8988T (cell line): Measurements from ENCODE around the gene HYPK.
"Not testable (repeated sequence)": the region's sequence is repeated elsewhere in the genome, so short reads cannot be mapped to it uniquely, and the experiment has no call there.

Experiments
- DNase-seq: peaks from one replicate; pipeline ENCODE4 v3.0.0; 2011

The HYPK gene

DNA sequence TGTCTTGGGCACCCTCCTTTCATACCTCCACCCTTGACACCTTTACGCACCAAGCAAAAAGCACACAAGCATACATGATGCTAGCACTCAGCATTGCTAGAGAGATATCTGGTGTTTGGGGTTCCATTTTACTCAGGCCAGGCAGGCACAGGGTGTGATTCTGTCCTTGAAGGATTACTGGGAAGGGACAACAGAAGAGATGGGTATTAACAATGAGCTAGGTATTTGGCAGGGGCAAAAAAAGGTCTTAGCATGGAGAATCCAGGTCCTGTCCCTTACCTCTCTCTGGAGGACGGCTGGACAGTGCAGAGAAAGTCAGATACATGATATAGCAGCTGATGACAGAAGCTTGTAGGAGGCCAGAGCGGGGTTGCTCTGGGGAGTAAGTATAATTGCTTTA is 3.8 kb upstream of the HYPK start:
- DNase-seq, result no peak

DNA sequence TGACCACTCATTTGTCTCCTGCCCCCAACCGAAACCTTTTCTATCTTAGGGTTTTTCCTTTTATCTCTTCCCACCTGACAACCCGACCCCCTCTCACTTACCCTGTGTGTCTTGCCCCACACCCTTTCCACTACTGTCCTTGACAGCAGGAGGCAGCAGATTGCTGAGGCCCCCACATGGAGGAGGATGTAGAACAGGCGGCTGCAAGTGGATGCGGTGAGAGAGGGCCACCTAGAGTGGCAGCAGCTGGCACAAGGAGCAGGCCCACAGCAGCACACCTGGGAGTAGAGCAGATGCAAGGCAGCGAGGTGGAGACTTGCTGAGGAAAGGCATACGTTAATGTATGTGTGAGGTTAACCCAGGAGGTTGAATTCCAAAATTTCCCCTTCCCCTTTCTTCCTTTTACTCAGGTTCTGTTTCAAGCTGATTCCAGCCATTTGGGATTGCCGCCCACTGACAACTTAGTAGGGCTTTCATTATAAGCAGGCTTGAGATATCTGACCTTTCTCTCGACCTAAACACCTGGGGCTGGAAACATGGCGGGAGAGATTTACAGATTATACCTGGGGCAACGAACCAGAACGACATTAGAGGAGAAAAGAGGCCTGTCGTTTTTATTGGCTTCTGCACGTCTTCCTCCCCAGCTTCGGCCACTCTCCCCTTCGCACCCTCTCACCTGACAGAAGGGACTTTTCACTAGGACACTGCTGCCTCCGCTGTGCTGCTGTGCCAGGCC is 1.0 kb upstream of the HYPK start:
- no peak for DNase-seq

- no peak for DNase-seq
Observed at GRCh38 chr15:43799945-43800285, 484 bp upstream of the HYPK start, which contains the start of gene SERINC4. Gene SERINC4 (minus strand): TSS chr15:43800220. CDS start chr15:43799986, 234 bp downstream.

- DNase-seq, result not testable (repeated sequence)
Observed at GRCh38 chr15:43802676-43803075, 2.3 kb downstream of the HYPK start.

DNA sequence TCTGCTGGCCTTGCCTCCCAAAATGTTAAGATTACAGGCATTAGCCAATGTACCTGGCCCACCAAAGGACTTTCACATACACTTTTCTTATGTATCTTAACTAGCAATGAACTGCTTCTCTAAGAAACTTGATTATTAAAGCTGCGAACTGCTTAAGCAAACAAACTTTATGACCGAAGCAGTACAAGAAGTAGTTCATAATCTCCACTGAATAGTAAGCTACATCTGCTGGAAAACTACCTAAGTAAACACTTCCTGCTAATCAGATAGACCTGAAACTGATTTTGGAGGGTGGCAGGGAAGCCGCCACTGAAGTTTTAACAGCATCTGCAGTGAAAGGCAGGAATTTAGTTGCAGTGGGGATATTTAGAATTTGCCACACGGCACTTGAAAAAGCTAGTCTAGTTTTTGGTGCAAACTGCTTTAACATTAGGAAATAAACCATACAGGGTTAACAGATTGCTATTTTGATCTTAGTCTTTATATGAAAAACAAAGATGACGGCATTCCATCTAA is 8.1 kb downstream of the HYPK start:
- no peak for DNase-seq

DNA sequence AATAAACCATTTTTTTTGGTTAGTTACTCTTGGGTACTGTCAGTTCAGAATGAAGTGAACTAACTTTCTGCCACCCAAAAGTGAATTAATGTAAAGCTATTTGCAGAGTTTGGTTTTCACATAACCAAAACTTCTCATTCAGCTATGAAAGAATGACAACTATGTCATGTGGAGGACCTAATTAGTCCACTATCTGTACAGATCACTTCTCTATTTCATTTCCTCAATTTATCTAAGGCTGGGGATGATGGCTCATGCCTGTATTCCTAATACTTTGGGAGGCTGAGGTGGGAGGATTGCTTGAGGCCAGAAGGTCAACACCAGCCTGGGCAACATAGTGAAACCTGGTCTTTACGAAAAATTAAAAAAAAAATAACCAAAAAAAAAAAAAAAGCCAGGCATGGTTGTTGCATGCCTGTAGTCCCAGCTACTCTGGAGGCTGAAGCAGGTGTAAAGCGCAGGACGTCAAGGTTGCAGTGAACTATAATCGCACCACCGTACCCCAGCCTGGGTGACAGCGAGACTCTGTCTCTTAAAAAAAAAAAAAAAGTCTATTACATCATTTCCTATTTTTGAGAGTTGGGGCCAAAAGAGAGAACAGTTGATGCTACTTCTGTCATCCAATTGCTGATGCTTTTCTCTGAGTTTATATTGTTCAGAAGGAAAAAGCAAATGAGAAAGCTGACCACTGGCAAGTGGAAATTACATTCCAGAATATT is 8.7 kb downstream of the HYPK start:
- DNase-seq, result no peak

DNA sequence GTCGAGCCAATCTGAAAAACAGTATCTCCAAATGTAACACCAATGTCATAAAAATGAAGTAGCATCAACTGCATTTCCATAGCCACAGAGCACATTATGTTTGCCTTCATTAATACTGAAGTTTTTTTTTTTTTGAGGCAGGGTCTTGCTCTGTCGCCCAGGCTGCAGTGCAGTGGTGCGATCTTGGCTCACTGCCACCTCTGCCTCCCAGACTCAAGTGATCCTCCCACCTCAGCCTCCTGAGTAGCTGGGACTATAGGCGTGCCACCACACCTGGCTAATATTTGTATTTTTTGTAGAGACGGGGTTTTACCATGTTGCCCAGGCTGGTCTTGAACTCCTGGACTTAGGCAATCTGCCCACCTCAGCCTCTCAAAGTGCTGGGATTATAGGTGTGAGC is 14.7 kb downstream of the HYPK start:
- not testable (repeated sequence) for DNase-seq

GRCh38 chr15:43821505-43821904 is 21.1 kb downstream of the HYPK start:
- no peak for DNase-seq

DNA sequence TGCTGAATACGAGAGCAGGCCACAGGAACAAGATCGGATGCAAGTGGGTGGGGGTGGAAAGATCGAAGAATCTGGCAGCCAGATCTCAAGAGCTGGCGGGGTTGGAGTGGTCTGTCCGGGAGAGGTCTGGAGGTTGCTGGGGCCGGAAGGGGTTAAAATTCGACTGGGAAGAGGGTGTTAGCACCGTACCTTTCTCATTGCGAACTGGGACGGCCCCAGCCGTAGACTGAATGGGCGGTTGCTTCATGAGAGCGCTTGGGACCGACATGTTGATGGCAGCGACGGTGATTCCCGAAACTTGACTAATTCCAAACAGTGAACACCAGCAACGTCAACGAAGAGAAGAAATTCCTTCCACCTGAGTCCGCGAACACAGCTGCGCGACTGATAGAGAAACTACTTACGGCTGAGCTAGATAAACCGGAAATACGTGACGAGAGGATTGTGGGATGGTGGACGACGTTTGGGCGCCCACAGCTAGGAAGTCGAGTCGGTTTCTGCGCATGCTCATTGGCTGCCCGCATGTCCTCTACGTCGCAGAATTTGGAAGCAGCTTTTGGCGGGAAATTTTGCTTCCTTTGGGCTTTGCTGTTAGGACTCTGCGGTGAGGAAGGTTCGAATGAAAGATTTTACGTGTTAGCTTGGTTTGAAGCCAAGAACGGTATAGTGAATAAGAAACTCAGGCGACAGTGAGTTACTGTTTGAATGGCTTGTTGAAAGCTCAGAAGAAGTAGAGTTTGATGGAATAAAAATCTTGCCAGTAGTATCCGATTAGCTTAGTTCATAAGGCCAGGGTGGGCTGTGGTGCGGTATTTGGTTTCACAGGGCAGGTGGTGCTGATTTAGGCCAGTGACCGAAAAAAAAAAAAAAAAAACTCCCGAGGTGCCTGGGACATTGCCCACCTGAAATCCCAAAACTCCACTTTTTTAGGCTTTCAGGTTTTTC is 24.2 kb downstream of the HYPK start, which contains the start of gene MFAP1:
Gene MFAP1, minus strand, starts transcription at position 389 of the 945 bp plus-strand sequence. Its CDS starts 121 bp downstream, at position 268.
- DNase-seq, result peak; percentile 57

GRCh38 chr15:43825305-43825704 is 24.9 kb downstream of the HYPK start:
- DNase-seq, result not testable (repeated sequence)

DNA sequence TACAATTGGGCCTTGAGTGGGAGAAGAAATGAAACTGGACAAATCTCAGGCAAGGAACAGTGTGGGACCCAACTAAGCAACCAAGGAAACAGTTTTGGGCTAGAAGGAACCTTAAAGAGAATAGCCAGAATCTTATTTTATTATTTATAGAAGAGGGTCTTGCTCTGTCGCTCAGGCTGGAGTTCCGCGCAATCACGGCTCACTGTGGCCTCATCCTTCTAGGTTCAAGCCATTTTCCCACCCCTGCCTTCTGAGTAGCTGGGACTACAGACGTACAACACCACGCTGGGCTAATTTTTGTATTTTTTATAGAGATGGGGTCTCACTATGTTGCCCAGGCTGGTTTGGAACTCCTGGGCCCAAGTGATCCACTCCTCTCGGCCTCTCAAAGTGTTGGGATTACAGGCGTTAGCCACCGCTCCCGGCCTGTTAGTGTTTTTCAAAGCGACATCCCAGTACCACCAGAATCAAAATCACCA is 25.7 kb downstream of the HYPK start:
- no peak for DNase-seq

DNA sequence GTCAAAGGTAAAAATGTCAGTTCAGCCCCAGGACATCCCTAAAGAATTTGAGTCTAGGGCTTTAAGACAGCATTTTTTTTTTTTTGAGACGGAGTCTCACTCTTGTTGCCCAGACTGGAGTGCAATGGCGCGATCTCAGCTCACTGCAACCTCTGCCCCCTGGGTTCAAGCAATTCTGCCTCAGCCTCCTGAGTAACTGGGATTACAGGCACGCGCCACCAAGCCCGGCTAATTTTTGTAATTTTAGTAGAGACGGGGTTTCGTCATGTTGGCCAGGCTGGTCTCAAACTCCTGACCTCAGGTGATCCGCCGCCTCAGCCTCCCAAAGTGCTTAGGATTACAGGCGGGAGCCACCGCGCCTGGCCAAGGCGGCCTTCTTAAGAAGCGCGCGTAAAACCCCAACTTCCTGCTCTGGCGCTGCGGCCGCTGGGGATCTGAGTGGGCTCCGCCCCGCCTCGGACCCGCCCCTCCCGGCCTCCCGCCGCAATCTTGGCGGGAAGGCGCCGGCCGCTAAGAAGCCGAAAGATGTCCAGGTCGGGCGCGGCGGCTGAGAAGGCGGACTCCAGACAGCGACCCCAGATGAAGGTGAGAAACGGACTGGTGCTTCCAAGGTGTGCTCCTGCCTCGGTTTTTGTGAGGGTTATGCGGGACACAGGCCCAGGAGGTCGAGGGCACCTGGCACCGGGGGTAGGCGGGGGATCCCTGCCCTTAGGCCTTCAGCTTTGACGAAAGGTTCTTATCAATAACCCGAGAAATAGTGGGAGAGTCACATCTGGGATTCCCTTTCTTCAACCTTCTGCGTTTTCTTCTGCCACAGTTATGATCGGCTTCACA is 26.3 kb downstream of the HYPK start, which contains the start of gene WDR76:
Gene WDR76, plus strand, starts transcription at position 495 of the 834 bp plus-strand sequence. Its CDS starts 31 bp downstream, at position 526.
- DNase-seq, result peak; percentile 37

DNA sequence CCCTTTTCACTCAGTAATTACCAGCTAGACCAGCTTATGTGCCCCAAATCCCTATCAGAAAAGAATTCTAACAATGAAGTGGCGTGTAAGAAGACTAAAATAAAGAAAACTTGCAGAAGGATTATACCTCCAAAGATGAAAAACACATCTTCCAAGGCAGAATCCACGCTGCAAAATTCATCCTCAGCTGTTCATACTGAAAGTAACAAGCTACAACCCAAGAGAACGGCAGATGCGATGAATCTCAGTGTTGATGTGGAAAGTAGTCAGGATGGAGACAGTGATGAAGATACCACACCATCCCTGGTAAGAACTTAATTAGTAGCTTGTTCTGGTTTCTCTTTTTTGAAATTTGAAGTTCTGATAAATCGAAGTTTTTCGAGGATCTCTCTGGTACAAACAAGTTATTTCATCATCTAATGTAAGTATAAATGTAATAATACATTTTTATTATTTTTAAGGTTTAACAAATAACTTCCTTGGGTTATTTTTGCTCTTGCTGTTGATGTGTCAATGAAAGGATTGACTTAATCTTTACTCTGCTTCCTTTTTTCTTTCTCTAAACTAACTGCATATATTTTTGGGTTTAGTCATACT is 27.8 kb downstream of the HYPK start:
- no peak for DNase-seq

GRCh38 chr15:43829951-43830540 is 29.6 kb downstream of the HYPK start:
- not testable (repeated sequence) for DNase-seq

DNA sequence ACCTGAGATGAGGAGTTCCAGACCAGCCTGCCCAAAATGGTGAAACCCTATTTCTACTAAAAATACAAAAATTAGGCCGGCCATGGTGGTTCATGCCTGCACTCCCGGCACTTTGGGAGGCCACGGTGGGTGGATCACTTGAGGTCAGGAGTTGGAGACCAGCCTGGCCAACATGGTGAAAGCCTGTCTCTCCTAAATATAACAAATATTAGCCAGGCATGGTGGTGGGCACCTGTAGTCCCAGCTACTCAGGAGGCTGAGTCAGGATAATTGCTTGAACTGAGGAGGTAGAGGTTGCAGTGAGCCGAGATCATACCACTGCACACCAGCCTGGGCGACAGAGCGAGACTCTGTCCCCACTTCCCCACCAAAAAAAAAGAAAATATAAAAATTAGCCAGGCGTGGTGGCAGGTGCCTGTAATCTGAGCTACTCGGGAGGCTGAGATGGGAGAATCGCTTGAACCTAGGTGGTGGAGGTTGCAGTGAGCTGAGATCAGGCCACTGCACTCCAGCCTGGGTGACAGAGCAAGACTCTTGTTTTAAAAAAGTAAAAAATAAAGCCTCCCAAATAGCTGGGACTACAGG is 30.4 kb downstream of the HYPK start:
- not testable (repeated sequence) for DNase-seq

DNA sequence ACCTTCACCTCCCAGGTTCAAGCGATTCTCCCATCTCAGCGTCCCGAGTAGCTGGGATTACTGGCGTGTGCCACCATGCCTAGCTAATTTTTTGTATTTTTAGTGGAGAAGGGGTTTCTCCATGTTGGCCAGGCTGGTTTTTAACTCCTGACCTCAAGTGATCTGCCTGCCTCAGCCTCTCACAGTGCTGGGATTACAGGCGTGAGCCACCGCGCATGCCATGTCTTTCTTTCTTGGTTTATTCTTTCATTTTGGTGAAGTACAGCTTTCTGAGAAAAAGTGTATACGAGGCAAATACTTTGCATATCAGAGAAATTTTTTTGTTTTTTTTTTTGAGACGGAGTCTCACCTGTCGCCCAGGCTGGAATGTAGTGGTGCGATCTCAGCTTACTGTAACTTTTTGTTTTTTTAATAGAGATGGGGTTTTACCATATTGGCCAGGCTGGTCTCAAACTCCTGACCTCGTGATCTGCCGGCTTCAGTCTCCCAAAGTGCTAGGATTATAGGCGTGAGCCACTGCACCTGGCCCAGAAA is 31.2 kb downstream of the HYPK start:
- not testable (repeated sequence) for DNase-seq

DNA sequence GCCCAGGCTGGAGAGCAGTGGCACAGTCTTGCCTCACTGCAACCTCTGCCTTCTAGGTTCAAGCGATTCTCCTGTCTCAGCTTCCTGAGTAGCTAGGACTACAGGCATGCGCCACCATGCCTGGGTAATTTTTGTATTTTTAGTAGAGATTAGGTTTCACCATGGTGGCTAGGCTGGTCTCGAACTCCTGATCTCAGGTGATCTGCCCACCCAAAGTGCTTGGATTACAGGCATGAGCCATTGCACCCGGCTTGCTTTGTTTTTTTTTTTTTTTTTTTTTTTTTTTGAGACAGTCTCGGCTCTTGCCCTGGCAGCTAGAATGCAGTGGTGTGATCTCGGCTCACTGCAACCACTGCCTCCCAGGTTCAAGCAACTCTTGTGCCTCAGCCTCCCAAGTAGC is 32.1 kb downstream of the HYPK start:
- not testable (repeated sequence) for DNase-seq

GRCh38 chr15:43845421-43845820 is 45.0 kb downstream of the HYPK start:
- DNase-seq, result no peak

GRCh38 chr15:43851251-43851650 is 50.9 kb downstream of the HYPK start:
- no peak for DNase-seq

- DNase-seq, result no peak
Observed at GRCh38 chr15:43852607-43853006, 52.2 kb downstream of the HYPK start.
